Stimulated activated CD8-positive, alpha-beta memory T cell treated with anti-CD3 and anti-CD28 coated beads, Interleukin-15, amount 100 ng/mL, for 1 hour (primary cell): ENCODE data around the gene ZNF277.

Source experiments
- DNase-seq: peaks from one replicate; pipeline ENCODE4 v3.0.0-alpha.2; 2020; ENCODE audit warnings: low read depth

ZNF277 gene

GRCh38 chr7:112356596-112356995 lies 150.1 kb downstream of the ZNF277 start:
- no peak for DNase-seq

- no peak for DNase-seq
Measured at GRCh38 chr7:112357136-112357535, 150.6 kb downstream of the ZNF277 start.

GRCh38 chr7:112358513-112358912 lies 152.0 kb downstream of the ZNF277 start:
- DNase-seq = no peak

GRCh38 chr7:112359086-112359485 lies 152.6 kb downstream of the ZNF277 start:
- DNase-seq = no peak

GRCh38 chr7:112360681-112361080 lies 154.2 kb downstream of the ZNF277 start:
- no peak for DNase-seq

- no peak for DNase-seq
Measured at GRCh38 chr7:112361154-112361553, 154.7 kb downstream of the ZNF277 start.

GRCh38 chr7:112362053-112362650 lies 155.7 kb downstream of the ZNF277 start:
- no peak for DNase-seq

- no peak for DNase-seq
Measured at GRCh38 chr7:112362731-112363131, 156.2 kb downstream of the ZNF277 start.

- DNase-seq = no peak
Measured at GRCh38 chr7:112364388-112364787, 157.9 kb downstream of the ZNF277 start.

- DNase-seq = no peak
Measured at GRCh38 chr7:112365551-112365950, 159.1 kb downstream of the ZNF277 start.

GRCh38 chr7:112366886-112367285 lies 160.4 kb downstream of the ZNF277 start:
- no peak for DNase-seq

GRCh38 chr7:112370436-112370835 lies 163.9 kb downstream of the ZNF277 start:
- no peak for DNase-seq

- DNase-seq = no peak
Measured at GRCh38 chr7:112371701-112372100, 165.2 kb downstream of the ZNF277 start.

GRCh38 chr7:112372101-112372500 lies 165.6 kb downstream of the ZNF277 start:
- DNase-seq = no peak

- DNase-seq = no peak
Measured at GRCh38 chr7:112377593-112377992, 171.1 kb downstream of the ZNF277 start.

- DNase-seq = no peak
Measured at GRCh38 chr7:112381311-112382091, 175.0 kb downstream of the ZNF277 start.

- DNase-seq = no peak
Measured at GRCh38 chr7:112383671-112384417, 177.3 kb downstream of the ZNF277 start.

GRCh38 chr7:112385516-112385915 lies 179.0 kb downstream of the ZNF277 start:
- DNase-seq = no peak

- no peak for DNase-seq
Measured at GRCh38 chr7:112386619-112387018, 180.1 kb downstream of the ZNF277 start.

GRCh38 chr7:112390167-112390566 lies 183.7 kb downstream of the ZNF277 start:
- DNase-seq = no peak

GRCh38 chr7:112391079-112391821 lies 184.8 kb downstream of the ZNF277 start:
- peak; percentile 15 for DNase-seq

GRCh38 chr7:112391841-112392286 lies 185.4 kb downstream of the ZNF277 start:
- peak; percentile 33 for DNase-seq
